Lung (tissue), 12 donors: Measurements from ENCODE around the gene KDM3A. TPM values are rescaled to one million over a fixed set of nuclear protein-coding genes. Genes with fewer than 3 reads are reported as not detected.
A peak's percentile ranks its signal among the peaks of the same experiment; 100 is the strongest.

ENCODE experiments used
- ATAC-seq: fragments of 200-7000 bp; cut with Tn5 transposase; one replicate; pipeline ENCODE4 v1.9.1; 2020; ENCODE audit warnings: moderate number of reproducible peaks; ENCODE audit not compliant: insufficient read depth, low FRiP score
- DNase-seq, 3 donors: peaks; one replicate each; pipeline ENCODE4 v3.0.0-alpha.2; 2013 to 2017
- H3K27ac ChIP-seq, 2 donors: one replicate each; pipeline ENCODE4 v1.5.1; 2013; ENCODE audit warnings: mild to moderate bottlenecking in 2 of 2, moderate library complexity in 2 of 2, control low read depth in 1 of 2, inconsistent platforms in 1 of 2, low read depth in 1 of 2, low read length in 1 of 2
- H3K27me3 ChIP-seq, 3 donors: one replicate each; pipeline ENCODE4 v1.5.1; 2013; ENCODE audit warnings: low read length in 2 of 3; ENCODE audit not compliant: control insufficient read depth in 3 of 3, insufficient read depth in 3 of 3
- H3K36me3 ChIP-seq, 4 donors: one replicate each; pipeline ENCODE4 v1.5.1; 2013; ENCODE audit warnings: low read length in 4 of 4, mild to moderate bottlenecking in 1 of 4, moderate library complexity in 1 of 4; ENCODE audit not compliant: control insufficient read depth in 4 of 4, insufficient read depth in 4 of 4
- H3K4me1 ChIP-seq, 5 donors: one replicate each; pipeline ENCODE4 v1.5.1; 2013; ENCODE audit warnings: low read length in 5 of 5, mild to moderate bottlenecking in 2 of 5, moderate library complexity in 1 of 5; ENCODE audit not compliant: control insufficient read depth in 5 of 5, insufficient read depth in 5 of 5
- H3K4me3 ChIP-seq: one replicate; pipeline ENCODE4 v1.5.1; 2013; ENCODE audit warnings: mild to moderate bottlenecking, control low read depth, moderate library complexity
- H3K9ac ChIP-seq, 2 donors: one replicate each; pipeline ENCODE4 v1.5.1; 2013; ENCODE audit warnings: low read length in 2 of 2, control low read depth in 1 of 2; ENCODE audit not compliant: insufficient read depth in 1 of 2
- H3K9me3 ChIP-seq, 4 donors: one replicate each; pipeline ENCODE4 v1.5.1; 2013; ENCODE audit warnings: low read length in 3 of 4, mild to moderate bottlenecking in 1 of 4, moderate library complexity in 1 of 4; ENCODE audit not compliant: control insufficient read depth in 4 of 4, insufficient read depth in 3 of 4
- WGBS, 2 donors: extraction: QIAGEN DNeasy Blood & Tissue Kit; methylation state at CpG; one replicate each; pipeline ENCODE4 v1.1.7; 2013; 5-methylcytosine and 5-hydroxymethylcytosine counted together
- polyA plus RNA-seq, 2 donors: library from polyadenylated mRNA; stranded (reverse); fragments of 200-250 nt; gene quantifications; one replicate each; pipeline ENCODE4 v1.2.1, GENCODE V29; 2013
- total RNA-seq, 2 donors: library from RNA; depleted of rRNA in 1 of 2; stranded (reverse); fragments of >200 nt in 1 of 2; gene quantifications; one replicate each; pipeline ENCODE4 v1.2.1, GENCODE V29; 2014 to 2021
- TF ChIP-seq, protein P1 (sequence below): IDR thresholded peaks from 2 replicates; pipeline ENCODE4 v1.5.1; 2012; ENCODE audit warnings: mild to moderate bottlenecking; ENCODE audit errors: control extremely low read depth, extremely low read depth
- donor health status: control.
- donor health status: control.
- donor health status: Bipolar disorder and iron deficiency.
- donor health status: healthy.
- donor health status: DM: yes; HTN: yes; CAD: no.

Gene KDM3A
- total and polyA plus RNA-seq, 4 donors = 17.5 to 130 (median 27.9) TPM

DNA sequence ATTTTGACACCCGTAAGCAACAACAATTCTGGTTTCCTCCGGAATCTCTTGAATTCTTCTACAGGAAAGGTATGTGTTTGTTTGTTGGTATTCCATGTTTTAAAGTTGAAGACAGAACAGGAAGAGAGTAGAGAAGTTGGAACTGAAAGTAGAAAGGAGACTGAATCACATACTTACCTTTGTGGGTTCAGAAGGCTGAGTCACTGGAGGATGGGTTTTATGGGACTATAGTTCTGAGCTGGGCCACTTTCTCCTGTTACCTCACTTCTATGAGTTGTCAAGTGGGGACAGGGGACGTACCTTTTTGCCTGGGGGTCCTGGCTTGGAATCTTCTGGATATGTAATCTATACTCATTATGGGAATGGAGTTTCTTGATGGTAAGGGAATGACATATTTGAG lies 40.9 kb downstream of the KDM3A start:
- H3K9ac ChIP-seq = no peak overlapping the region
- H3K4me1 ChIP-seq = peaks cover 0 to 4% (median 0%) of the 10 kb centered on the region in 5 donors
- H3K9me3 ChIP-seq = no peaks in the 10 kb centered on the region
- H3K27me3 ChIP-seq = no peaks in the 10 kb centered on the region
- DNase-seq (no peak), ATAC-seq (no peak)
- 91% methylated on average over 3 of the region's 3 CpGs for WGBS, 2 donors
- H3K4me3 ChIP-seq = no peak overlapping the region
- TF ChIP-seq, protein P1, sequence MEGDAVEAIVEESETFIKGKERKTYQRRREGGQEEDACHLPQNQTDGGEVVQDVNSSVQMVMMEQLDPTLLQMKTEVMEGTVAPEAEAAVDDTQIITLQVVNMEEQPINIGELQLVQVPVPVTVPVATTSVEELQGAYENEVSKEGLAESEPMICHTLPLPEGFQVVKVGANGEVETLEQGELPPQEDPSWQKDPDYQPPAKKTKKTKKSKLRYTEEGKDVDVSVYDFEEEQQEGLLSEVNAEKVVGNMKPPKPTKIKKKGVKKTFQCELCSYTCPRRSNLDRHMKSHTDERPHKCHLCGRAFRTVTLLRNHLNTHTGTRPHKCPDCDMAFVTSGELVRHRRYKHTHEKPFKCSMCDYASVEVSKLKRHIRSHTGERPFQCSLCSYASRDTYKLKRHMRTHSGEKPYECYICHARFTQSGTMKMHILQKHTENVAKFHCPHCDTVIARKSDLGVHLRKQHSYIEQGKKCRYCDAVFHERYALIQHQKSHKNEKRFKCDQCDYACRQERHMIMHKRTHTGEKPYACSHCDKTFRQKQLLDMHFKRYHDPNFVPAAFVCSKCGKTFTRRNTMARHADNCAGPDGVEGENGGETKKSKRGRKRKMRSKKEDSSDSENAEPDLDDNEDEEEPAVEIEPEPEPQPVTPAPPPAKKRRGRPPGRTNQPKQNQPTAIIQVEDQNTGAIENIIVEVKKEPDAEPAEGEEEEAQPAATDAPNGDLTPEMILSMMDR = no peak
- H3K27ac ChIP-seq = no peak overlapping the region
- peaks cover 46 to 81% (median 57%) of the 10 kb centered on the region in 4 donors for H3K36me3 ChIP-seq

DNA sequence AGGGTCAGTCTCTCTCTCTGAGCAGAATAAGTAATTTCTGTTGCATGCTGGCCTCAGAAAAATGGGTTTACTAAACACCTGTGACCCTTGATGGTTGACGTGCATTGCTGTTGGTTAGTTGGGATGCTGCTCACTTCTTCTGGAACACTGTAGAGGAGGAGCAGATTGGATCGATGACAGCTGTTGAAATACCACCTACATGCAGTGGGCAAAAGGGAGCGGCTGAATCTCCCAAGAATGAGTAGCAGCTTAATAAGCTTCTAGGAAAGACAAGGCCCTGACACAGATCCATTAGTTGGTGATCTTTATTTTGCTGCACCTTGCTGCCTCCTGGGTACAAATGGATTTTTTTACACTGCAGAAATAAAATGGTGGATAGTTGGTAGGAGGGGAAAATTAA lies 43.2 kb downstream of the KDM3A start:
- H3K4me1 ChIP-seq = peaks cover 0 to 4% (median 0%) of the 10 kb centered on the region in 5 donors
- peaks cover 51 to 81% (median 60%) of the 10 kb centered on the region in 4 donors for H3K36me3 ChIP-seq
- ATAC-seq = no peak
- TF ChIP-seq, protein P1 = no peak
- no peak overlapping the region for H3K4me3 ChIP-seq
- H3K27me3 ChIP-seq = no peaks in the 10 kb centered on the region
- no peaks in the 10 kb centered on the region for H3K9me3 ChIP-seq
- DNase-seq = no peak
- no peak overlapping the region for H3K27ac ChIP-seq
- 98 to 100% methylated on average over 3 of the region's 3 CpGs for WGBS, 2 donors
- no peak overlapping the region for H3K9ac ChIP-seq

DNA sequence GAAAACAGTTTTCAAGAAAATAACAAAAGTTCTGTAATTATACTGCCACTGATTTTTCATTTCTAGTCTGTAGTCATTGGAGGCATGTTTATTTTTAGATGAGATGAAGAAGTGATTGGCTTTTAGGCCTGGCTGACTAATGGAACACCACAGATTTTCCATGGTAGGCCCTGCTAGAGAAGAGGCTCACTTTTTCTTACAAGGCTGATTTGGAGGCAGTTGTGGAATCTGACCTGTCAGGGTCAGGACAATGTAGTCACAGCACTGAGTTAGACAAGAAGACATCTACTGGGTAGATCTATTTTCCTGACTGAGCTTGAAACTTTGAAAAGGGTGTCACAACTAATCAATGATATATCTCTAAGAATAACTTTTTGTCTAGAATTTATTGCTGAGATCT lies 43.9 kb downstream of the KDM3A start:
- ATAC-seq (no peak), DNase-seq (no peak)
- H3K27me3 ChIP-seq = no peaks in the 10 kb centered on the region
- peaks cover 55 to 83% (median 65%) of the 10 kb centered on the region in 4 donors for H3K36me3 ChIP-seq
- H3K4me3 ChIP-seq = no peak overlapping the region
- H3K9ac ChIP-seq = no peak overlapping the region
- TF ChIP-seq, protein P1 = no peak
- peaks cover 0 to 2% (median 0%) of the 10 kb centered on the region in 5 donors for H3K4me1 ChIP-seq
- H3K27ac ChIP-seq = peak overlapping the region in 1 of 2 donors; percentile 11
- no peaks in the 10 kb centered on the region for H3K9me3 ChIP-seq

DNA sequence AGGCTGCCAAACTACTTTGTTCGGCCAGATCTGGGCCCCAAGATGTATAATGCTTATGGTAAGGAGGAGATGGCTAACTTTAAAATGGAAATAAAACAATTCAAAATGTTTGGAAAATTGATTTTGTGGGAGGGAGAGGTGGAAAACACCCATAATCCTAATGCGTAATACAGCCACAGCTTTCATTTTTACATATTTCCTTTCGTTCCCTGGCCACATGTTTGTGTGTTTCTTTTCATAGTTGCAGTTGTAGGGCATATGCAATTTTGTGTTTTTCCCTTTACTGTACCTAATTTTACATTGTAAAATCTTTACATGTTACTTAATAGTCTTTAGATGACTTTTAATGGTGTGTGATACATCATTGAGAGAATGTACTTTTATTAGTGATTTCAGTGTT lies 44.6 kb downstream of the KDM3A start:
- no peak overlapping the region for H3K9ac ChIP-seq
- peaks cover 0 to 7% (median 0%) of the 10 kb centered on the region in 5 donors for H3K4me1 ChIP-seq
- peak overlapping the region in 1 of 2 donors; percentile 11 for H3K27ac ChIP-seq
- no peaks in the 10 kb centered on the region for H3K9me3 ChIP-seq
- peaks cover 59 to 86% (median 67%) of the 10 kb centered on the region in 4 donors for H3K36me3 ChIP-seq
- TF ChIP-seq, protein P1 = no peak
- no peak for ATAC-seq
- no peaks in the 10 kb centered on the region for H3K27me3 ChIP-seq
- WGBS, 2 donors = 91 to 98% methylated on average over 3 of the region's 3 CpGs
- DNase-seq = no peak
- H3K4me3 ChIP-seq = no peak overlapping the region
